ENCODE data around the gene ATAD5.
"Not testable (repeated sequence)": the region's sequence is repeated elsewhere in the genome, so short reads cannot be mapped to it uniquely, and the experiment has no call there.

Gene ATAD5

GRCh38 chr17:30824002-30824355 lies 7.8 kb upstream of the ATAD5 start:
- DNase-seq (ENCODE audit: low spot score): peak; percentile 35

GRCh38 chr17:30824356-30825145 lies 7.2 kb upstream of the ATAD5 start, which contains the start of gene CRLF3:
Gene CRLF3 (minus strand): TSS chr17:30824692. CDS start chr17:30824651, 41 bp downstream.
- peak; percentile 93 for DNase-seq (ENCODE audit: low spot score)

GRCh38 chr17:30827082-30827481 lies 4.7 kb upstream of the ATAD5 start:
- no peak for DNase-seq (ENCODE audit: low spot score)

- DNase-seq (ENCODE audit: low spot score): no peak
These were observed 2.7 kb upstream of the ATAD5 start for GRCh38 chr17:30829022-30829421.

- peak; percentile 36 for DNase-seq (ENCODE audit: low spot score)
These were observed 509 bp upstream of the ATAD5 start for GRCh38 chr17:30831257-30831656.

- DNase-seq (ENCODE audit: low spot score): no peak
These were observed 815 bp downstream of the ATAD5 start for GRCh38 chr17:30832438-30833124.

- DNase-seq (ENCODE audit: low spot score): no peak
These were observed 6.5 kb downstream of the ATAD5 start for GRCh38 chr17:30838202-30838807.

- no peak for DNase-seq (ENCODE audit: low spot score)
These were observed 9.0 kb downstream of the ATAD5 start for GRCh38 chr17:30840771-30841170.

- no peak for DNase-seq (ENCODE audit: low spot score)
These were observed 16.3 kb downstream of the ATAD5 start for GRCh38 chr17:30848021-30848420.

GRCh38 chr17:30854146-30854545 lies 22.4 kb downstream of the ATAD5 start:
- DNase-seq (ENCODE audit: low spot score): no peak

GRCh38 chr17:30858556-30859250 lies 26.9 kb downstream of the ATAD5 start:
- no peak for DNase-seq (ENCODE audit: low spot score)

- no peak for DNase-seq (ENCODE audit: low spot score)
These were observed 32.9 kb downstream of the ATAD5 start for GRCh38 chr17:30864636-30865035.

GRCh38 chr17:30869005-30869404 lies 37.2 kb downstream of the ATAD5 start:
- no peak for DNase-seq (ENCODE audit: low spot score)

GRCh38 chr17:30886187-30886586 lies 54.4 kb downstream of the ATAD5 start:
- no peak for DNase-seq (ENCODE audit: low spot score)

- DNase-seq (ENCODE audit: low spot score): no peak
These were observed 62.5 kb downstream of the ATAD5 start for GRCh38 chr17:30894236-30894635.

- no peak for DNase-seq (ENCODE audit: low spot score)
These were observed 65.5 kb downstream of the ATAD5 start for GRCh38 chr17:30897311-30897710.

GRCh38 chr17:30905742-30906100 lies 74.0 kb downstream of the ATAD5 start:
- peak; percentile 12 for DNase-seq (ENCODE audit: low spot score)

GRCh38 chr17:30906101-30906911 lies 74.5 kb downstream of the ATAD5 start, which contains the start of gene TEFM:
Gene TEFM (minus strand): TSS chr17:30906238. CDS start chr17:30906198, 40 bp downstream.
- peak; percentile 92 for DNase-seq (ENCODE audit: low spot score)

- DNase-seq (ENCODE audit: low spot score): no peak
These were observed 77.1 kb downstream of the ATAD5 start for GRCh38 chr17:30908717-30909420.

- DNase-seq (ENCODE audit: low spot score): not testable (repeated sequence)
These were observed 78.4 kb downstream of the ATAD5 start for GRCh38 chr17:30910151-30910550.

- DNase-seq (ENCODE audit: low spot score): no peak
These were observed 82.2 kb downstream of the ATAD5 start for GRCh38 chr17:30913955-30914354.

Data from Ammon's horn (tissue), 1 donor.